Endodermal cell (in vitro differentiated cells): ENCODE results near the gene ZFYVE16. TPM values are rescaled to one million over a fixed set of nuclear protein-coding genes. Genes with fewer than 3 reads are reported as not detected.

Experiments used
- DNase-seq: peaks from one replicate; pipeline ENCODE4 v3.0.0-alpha.2; 2017
- H3K27ac ChIP-seq: 2 replicates; pipeline ENCODE4 v1.5.1; 2013; ENCODE audit warnings: mild to moderate bottlenecking, low read depth, low read length, moderate library complexity
- H3K27me3 ChIP-seq: 2 replicates; pipeline ENCODE4 v1.6.1; 2013; ENCODE audit warnings: mild to moderate bottlenecking, low read length, moderate library complexity; ENCODE audit not compliant: insufficient read depth, control insufficient read depth, poor library complexity, severe bottlenecking
- H3K36me3 ChIP-seq: 2 replicates; pipeline ENCODE4 v1.7.0; 2013; ENCODE audit warnings: mild to moderate bottlenecking, low read length, moderate library complexity; ENCODE audit not compliant: control insufficient read depth, insufficient read depth
- H3K4me1 ChIP-seq: one replicate; pipeline ENCODE4 v1.7.0; 2013; ENCODE audit warnings: low read length; ENCODE audit not compliant: control insufficient read depth, insufficient read depth
- H3K4me3 ChIP-seq: 2 replicates; pipeline ENCODE4 v1.5.1; 2013; ENCODE audit warnings: mild to moderate bottlenecking, low read length, moderate library complexity
- H3K9ac ChIP-seq: 2 replicates; pipeline ENCODE4 v1.6.1; 2013; ENCODE audit warnings: mild to moderate bottlenecking, low read length, moderate library complexity; ENCODE audit not compliant: poor library complexity, severe bottlenecking; ENCODE audit errors: extremely low read depth
- H3K9me3 ChIP-seq: 2 replicates; pipeline ENCODE4 v1.6.1; 2013; ENCODE audit warnings: mild to moderate bottlenecking, low read length, moderate library complexity; ENCODE audit not compliant: control insufficient read depth
- H3K27ac Mint-ChIP-seq: 2 replicates; pipeline ENCODE4 v1.8.0; 2020; ENCODE audit warnings: mixed read lengths
- H3K27me3 Mint-ChIP-seq: 2 replicates; pipeline ENCODE4 v1.8.0; 2021; ENCODE audit warnings: mild to moderate bottlenecking, mixed read lengths; ENCODE audit not compliant: insufficient read depth
- H3K36me3 Mint-ChIP-seq: 2 replicates; pipeline ENCODE4 v1.8.0; 2020; ENCODE audit warnings: low read depth, mixed read lengths
- H3K4me1 Mint-ChIP-seq: 2 replicates; pipeline ENCODE4 v1.8.0; 2020; ENCODE audit warnings: mixed read lengths
- H3K4me3 Mint-ChIP-seq: 2 replicates; pipeline ENCODE4 v1.8.0; 2020; ENCODE audit warnings: mild to moderate bottlenecking, moderate library complexity, mixed read lengths
- H3K9me3 Mint-ChIP-seq: 2 replicates; pipeline ENCODE4 v1.8.0; 2020; ENCODE audit warnings: mild to moderate bottlenecking, mixed read lengths
- CTCF ChIP-seq: fragments of 200-600 bp; sonication (generic); conservative IDR thresholded peaks from 2 replicates; pipeline ENCODE4 v1.5.0; 2021; ENCODE audit warnings: antibody characterized with exemption, mild to moderate bottlenecking
- WGBS, 2 experiments: methylation state at CpG; one replicate each; pipeline versions ENCODE4 v1.1.5 to v1.1.7; 2013; ENCODE audit warnings: missing lambda C conversion rate in 2 of 2, mixed read lengths in 1 of 2; ENCODE audit not compliant: insufficient coverage in 1 of 2, insufficient read length in 1 of 2; 5-methylcytosine and 5-hydroxymethylcytosine counted together
- total RNA-seq, 2 donors: library from RNA; stranded (reverse); fragmentation: NEBNext Ultra II Directional in 1 of 2; extraction: Animal tissue kit (Norgen Biotek cat#: 25700) in 1 of 2; gene quantifications; 2 replicates in 1 of 2; 3 replicates in 1 of 2; pipeline ENCODE4 v1.2.1, GENCODE V29; 2021

The ZFYVE16 gene
- total RNA-seq, 2 donors from 2014 or later: 58.3 to 85.0 TPM

- Mint-ChIP-seq H3K4me3 (no peak overlapping the region), H3K27ac (no peak overlapping the region), H3K27me3 (peaks cover 3% of the 10 kb centered on the region), H3K4me1 (peaks cover 5% of the 10 kb centered on the region), H3K9me3 (peaks cover 17% of the 10 kb centered on the region), H3K36me3 (no peaks in the 10 kb centered on the region)
- H3K9ac ChIP-seq: no peak overlapping the region
- no peaks in the 10 kb centered on the region for H3K27me3 ChIP-seq
- no peaks in the 10 kb centered on the region for H3K36me3 ChIP-seq
- no peak for DNase-seq
- no peak for TF ChIP-seq CTCF
- no peak overlapping the region for H3K4me3 ChIP-seq
- no peaks in the 10 kb centered on the region for H3K4me1 ChIP-seq
- no peak overlapping the region for H3K27ac ChIP-seq
- H3K9me3 ChIP-seq: peaks cover 12% of the 10 kb centered on the region
- 94 to 100% methylated on average over 2 to 4 of the region's 4 CpGs for WGBS, 2 experiments
Measured at GRCh38 chr5:80368661-80369480, 39.0 kb upstream of the ZFYVE16 start.

GRCh38 chr5:80369521-80369920 is 38.3 kb upstream of the ZFYVE16 start:
- no peak for DNase-seq

GRCh38 chr5:80370390-80370789 is 37.5 kb upstream of the ZFYVE16 start:
- Mint-ChIP-seq H3K27me3 (peaks cover 3% of the 10 kb centered on the region), H3K9me3 (peaks cover 17% of the 10 kb centered on the region), H3K27ac (peak overlapping the region; percentile 59), H3K4me1 (peaks cover 5% of the 10 kb centered on the region), H3K36me3 (no peaks in the 10 kb centered on the region), H3K4me3 (no peak overlapping the region)
- Histone ChIP-seq H3K9ac (no peak overlapping the region), H3K4me1 (no peaks in the 10 kb centered on the region), H3K27ac (no peak overlapping the region), H3K9me3 (peaks cover 12% of the 10 kb centered on the region), H3K36me3 (no peaks in the 10 kb centered on the region), H3K27me3 (no peaks in the 10 kb centered on the region), H3K4me3 (no peak overlapping the region)
- TF ChIP-seq CTCF: no peak
- DNase-seq: no peak
- WGBS, 2 experiments: 86% methylated on average over 1 of the region's 1 CpG; no CpG with 5 or more reads in 1 of the 2 experiments

More at GRCh38 chr5:80369521-80369920, 38.3 kb upstream of the ZFYVE16 start:
- WGBS, 2 experiments: 92 to 97% methylated on average over 7 to 8 of the region's 8 CpGs
- TF ChIP-seq CTCF: no peak
- Mint-ChIP-seq H3K4me1 (peaks cover 5% of the 10 kb centered on the region), H3K4me3 (no peak overlapping the region), H3K9me3 (peaks cover 17% of the 10 kb centered on the region), H3K27me3 (peaks cover 3% of the 10 kb centered on the region), H3K36me3 (no peaks in the 10 kb centered on the region), H3K27ac (no peak overlapping the region)
- Histone ChIP-seq H3K9ac (no peak overlapping the region), H3K4me1 (no peaks in the 10 kb centered on the region), H3K4me3 (no peak overlapping the region), H3K36me3 (no peaks in the 10 kb centered on the region), H3K27ac (no peak overlapping the region), H3K27me3 (no peaks in the 10 kb centered on the region), H3K9me3 (peaks cover 12% of the 10 kb centered on the region)
